Mesothelial cell of epicardium (in vitro differentiated cells): ENCODE measurements around the gene EIF3L. TPM values are rescaled to one million over a fixed set of nuclear protein-coding genes. Genes with fewer than 3 reads are reported as not detected.

Experiments
- DNase-seq, 2 experiments: peaks; one replicate each; pipeline ENCODE4 v3.0.0; 2021; ENCODE audit warnings: low spot score in 2 of 2; ENCODE audit not compliant: unreplicated experiment in 2 of 2
- H3K27ac Mint-ChIP-seq: 2 replicates; pipeline ENCODE4 v1.8.0; 2021; ENCODE audit warnings: mixed read lengths
- H3K27me3 Mint-ChIP-seq: 2 replicates; pipeline ENCODE4 v1.8.0; 2021; ENCODE audit warnings: low read depth, mixed read lengths
- H3K36me3 Mint-ChIP-seq: 2 replicates; pipeline ENCODE4 v1.8.0; 2021; ENCODE audit warnings: mixed read lengths
- H3K4me1 Mint-ChIP-seq: 2 replicates; pipeline ENCODE4 v1.8.0; 2021; ENCODE audit warnings: mixed read lengths
- H3K4me3 Mint-ChIP-seq: 2 replicates; pipeline ENCODE4 v1.8.0; 2021; ENCODE audit warnings: mild to moderate bottlenecking, moderate library complexity, mixed read lengths
- H3K9me3 Mint-ChIP-seq: 2 replicates; pipeline ENCODE4 v1.8.0; 2021; ENCODE audit warnings: mixed read lengths
- total RNA-seq: library from RNA; stranded (reverse); gene quantifications from 3 replicates; pipeline ENCODE4 v1.2.1, GENCODE V29; 2021
- TF ChIP-seq, protein P1 (sequence below): fragments of 200-600 bp; sonication (generic); IDR thresholded peaks from one replicate; pipeline ENCODE4 v1.5.0; 2021; ENCODE audit warnings: antibody characterized with exemption; ENCODE audit not compliant: unreplicated experiment

EIF3L gene
- total RNA-seq, 1 donor from 2014 or later, result 639 TPM

DNA sequence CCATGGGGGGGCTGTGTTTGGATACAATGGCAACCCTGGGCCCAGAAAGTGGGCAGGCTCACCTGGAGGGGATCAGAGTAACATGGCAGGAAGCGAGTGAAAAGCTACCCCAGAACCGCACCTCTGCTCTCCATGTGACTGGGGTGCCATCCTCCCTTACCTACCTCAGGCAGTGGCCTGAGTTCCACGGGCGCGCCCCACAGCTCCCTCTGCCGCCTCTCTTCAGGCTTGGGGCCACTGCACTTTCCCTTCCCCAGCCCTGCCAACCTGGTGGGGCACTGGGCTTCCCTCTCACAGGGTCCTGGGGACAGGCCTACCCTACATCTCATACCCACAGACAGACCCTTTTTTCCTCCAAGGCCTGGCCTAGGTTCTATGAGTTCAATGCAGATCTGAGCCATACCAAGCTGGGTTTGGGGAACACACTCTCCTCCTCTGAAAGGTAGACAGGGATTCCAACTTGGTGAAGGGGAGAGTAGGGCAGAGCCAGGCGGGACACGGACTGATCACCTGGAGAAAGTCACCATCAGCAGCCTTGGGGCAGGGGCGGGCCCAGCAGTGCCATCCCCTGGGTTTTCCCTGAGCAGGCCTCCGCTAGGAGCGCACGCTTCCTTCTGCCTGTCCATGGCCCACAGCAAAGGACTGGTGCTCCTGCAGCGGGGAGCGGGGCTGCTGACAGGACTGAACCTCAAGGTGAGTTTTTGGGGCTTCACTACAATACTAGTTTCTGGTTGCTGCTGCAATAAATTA, 19.0 kb upstream of the EIF3L start:
- H3K4me3 Mint-ChIP-seq, result no peak overlapping the region
- H3K4me1 Mint-ChIP-seq, result peaks cover 3% of the 10 kb centered on the region
- peaks cover 6% of the 10 kb centered on the region for H3K27me3 Mint-ChIP-seq
- H3K27ac Mint-ChIP-seq, result no peak overlapping the region
- TF ChIP-seq, protein P1, sequence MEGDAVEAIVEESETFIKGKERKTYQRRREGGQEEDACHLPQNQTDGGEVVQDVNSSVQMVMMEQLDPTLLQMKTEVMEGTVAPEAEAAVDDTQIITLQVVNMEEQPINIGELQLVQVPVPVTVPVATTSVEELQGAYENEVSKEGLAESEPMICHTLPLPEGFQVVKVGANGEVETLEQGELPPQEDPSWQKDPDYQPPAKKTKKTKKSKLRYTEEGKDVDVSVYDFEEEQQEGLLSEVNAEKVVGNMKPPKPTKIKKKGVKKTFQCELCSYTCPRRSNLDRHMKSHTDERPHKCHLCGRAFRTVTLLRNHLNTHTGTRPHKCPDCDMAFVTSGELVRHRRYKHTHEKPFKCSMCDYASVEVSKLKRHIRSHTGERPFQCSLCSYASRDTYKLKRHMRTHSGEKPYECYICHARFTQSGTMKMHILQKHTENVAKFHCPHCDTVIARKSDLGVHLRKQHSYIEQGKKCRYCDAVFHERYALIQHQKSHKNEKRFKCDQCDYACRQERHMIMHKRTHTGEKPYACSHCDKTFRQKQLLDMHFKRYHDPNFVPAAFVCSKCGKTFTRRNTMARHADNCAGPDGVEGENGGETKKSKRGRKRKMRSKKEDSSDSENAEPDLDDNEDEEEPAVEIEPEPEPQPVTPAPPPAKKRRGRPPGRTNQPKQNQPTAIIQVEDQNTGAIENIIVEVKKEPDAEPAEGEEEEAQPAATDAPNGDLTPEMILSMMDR, result no peak
- H3K9me3 Mint-ChIP-seq, result no peaks in the 10 kb centered on the region
- DNase-seq, result no peak
- peaks cover 16% of the 10 kb centered on the region for H3K36me3 Mint-ChIP-seq

DNA sequence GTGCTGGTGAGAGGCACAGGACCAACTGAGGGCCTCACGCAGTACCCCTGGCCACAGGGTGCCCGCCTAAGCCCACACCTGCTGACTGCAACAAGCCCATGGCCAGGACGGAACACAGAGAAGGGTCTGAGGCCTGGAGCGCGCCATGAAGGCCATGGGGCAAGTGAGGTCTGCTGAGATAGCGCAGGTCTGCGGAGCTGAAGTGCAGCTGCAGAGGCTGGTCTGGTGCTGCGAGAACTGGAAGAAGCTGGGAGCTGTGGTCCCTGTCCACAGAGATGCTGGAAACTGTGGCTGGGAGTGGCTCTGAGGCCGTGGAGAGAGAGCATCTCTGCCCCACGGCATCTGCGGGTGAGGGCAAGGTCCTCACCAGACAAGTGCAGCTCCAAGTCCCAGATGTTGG, 17.7 kb upstream of the EIF3L start:
- Mint-ChIP-seq H3K4me1 (peaks cover 1% of the 10 kb centered on the region), H3K9me3 (no peaks in the 10 kb centered on the region), H3K36me3 (peaks cover 16% of the 10 kb centered on the region), H3K4me3 (no peak overlapping the region), H3K27ac (no peak overlapping the region), H3K27me3 (no peaks in the 10 kb centered on the region)
- TF ChIP-seq, protein P1, result no peak
- DNase-seq, result no peak

DNA sequence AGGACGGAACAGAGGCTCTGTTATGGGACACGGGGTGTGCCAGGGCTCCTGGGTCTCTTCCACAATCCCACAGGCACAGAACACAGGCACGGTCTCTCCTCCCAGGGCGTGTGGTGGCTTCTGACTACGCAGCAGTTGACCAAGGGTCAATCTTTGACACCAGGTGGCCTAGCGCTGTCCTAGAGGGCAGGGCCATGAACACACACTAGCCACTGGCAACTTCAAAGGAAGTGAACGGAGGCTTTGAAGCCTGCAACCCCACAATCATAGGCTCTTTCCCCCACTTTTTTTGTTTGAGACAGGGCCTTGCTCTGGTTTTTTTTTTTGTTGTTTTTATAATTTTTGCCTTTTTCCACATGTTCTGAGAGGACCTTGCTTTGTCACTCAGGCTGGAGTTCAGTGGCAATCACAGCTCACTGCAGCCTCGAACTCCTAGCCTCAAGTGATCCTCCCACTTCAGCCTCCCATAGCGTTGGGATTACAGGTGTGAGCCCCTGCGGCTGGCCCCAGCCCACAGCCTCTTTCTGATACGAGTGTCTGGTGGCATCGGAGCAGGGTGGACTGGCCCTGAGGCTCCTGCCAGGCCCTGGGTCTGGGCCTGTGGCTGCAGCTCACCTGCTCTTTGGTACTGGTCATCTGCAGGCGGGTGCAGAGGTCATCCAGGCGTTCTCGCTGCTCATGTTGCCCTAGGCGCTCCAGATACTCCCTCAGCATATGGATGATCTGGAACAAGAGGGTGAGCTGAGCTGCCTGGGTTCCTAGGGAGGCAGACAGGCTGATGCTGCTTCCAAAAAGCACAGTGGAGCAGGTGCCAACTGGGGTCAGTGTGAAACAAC, 17.0 kb upstream of the EIF3L start:
- H3K36me3 Mint-ChIP-seq, result peaks cover 20% of the 10 kb centered on the region

DNA sequence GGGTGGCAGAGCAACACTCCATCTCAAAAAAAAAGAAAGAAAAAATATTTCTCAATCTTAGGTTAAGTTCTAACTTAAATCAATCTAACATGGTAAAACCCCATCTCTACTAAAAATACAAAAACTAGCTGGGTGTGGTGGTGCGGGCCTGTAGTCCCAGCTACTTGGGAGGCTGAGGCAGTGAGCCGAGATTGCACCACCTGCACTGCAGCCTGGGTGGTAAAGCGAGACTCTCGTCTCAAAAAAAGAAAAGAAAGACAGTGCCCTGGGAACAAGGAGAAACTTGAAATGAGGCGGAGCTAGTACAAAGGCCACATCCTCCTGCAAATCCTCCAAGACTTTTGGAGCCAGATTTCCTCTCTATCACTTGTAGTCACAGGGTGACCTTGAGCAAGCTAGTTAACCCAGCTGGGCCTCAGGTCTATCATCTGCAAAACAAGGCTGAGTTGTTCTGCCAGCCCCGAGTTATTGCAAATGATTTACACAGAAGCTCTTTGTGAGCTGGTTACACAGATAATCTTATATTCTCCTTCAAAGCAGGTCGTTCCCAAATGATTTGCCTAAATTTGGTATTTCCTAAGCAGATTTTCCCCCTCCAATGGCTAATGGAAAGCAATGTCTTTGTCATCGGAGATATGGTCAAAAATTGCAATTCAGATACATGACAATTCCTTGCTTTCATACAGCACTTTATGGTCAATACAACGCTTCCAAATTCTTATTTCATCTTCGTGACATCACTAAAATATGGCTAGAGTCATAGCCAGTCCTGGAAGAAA, 7.0 kb upstream of the EIF3L start:
- Mint-ChIP-seq H3K27me3 (no peaks in the 10 kb centered on the region), H3K9me3 (peaks cover 3% of the 10 kb centered on the region), H3K4me1 (peaks cover 13% of the 10 kb centered on the region), H3K36me3 (peaks cover 13% of the 10 kb centered on the region), H3K27ac (peak overlapping the region; percentile 53), H3K4me3 (peak overlapping the region; percentile 55)
- TF ChIP-seq, protein P1, result no peak
- DNase-seq, result no peak

More for the DNA sequence above, 17.0 kb upstream of the EIF3L start:
- Mint-ChIP-seq H3K4me3 (no peak overlapping the region), H3K27me3 (no peaks in the 10 kb centered on the region), H3K4me1 (no peaks in the 10 kb centered on the region), H3K9me3 (no peaks in the 10 kb centered on the region), H3K27ac (no peak overlapping the region)
- no peak for DNase-seq
- TF ChIP-seq, protein P1, result no peak

DNA sequence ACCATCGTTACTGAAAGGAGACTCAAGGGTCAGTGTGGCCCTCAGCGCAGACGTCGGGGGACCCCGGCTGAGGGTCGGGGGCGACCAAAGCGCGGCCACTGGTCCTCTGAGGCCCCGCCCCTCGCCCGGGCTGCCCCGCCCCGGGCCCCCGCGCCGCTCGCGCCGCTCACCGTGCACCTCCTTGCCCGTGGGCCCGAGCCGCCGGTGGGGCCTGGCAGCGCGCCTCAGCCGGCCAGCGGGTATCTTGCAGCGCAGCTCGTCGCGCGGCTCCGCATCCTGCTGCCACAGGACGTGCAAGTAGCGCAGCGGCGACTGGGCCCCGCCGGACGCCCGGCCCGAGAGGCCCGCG, 5.5 kb upstream of the EIF3L start:
- H3K27ac Mint-ChIP-seq, result peak overlapping the region; percentile 91
- H3K9me3 Mint-ChIP-seq, result peaks cover 3% of the 10 kb centered on the region
- peak overlapping the region; percentile 79 for H3K4me3 Mint-ChIP-seq
- DNase-seq, result peak in 1 of 2 experiments; percentile 43
- H3K27me3 Mint-ChIP-seq, result no peaks in the 10 kb centered on the region
- TF ChIP-seq, protein P1, result no peak
- peaks cover 11% of the 10 kb centered on the region for H3K36me3 Mint-ChIP-seq
- peaks cover 22% of the 10 kb centered on the region for H3K4me1 Mint-ChIP-seq
